HCT116 (cell line): ENCODE results near the gene ESRP2. TPM values are rescaled to one million over a fixed set of nuclear protein-coding genes. Genes with fewer than 3 reads are reported as not detected.

Source experiments
- ATAC-seq: fragments of 200-7000 bp; cut with Tn5 transposase; 2 replicates; pipeline ENCODE4 v1.9.1; 2020; ENCODE audit warnings: mild to moderate bottlenecking, moderate library complexity
- BruUV-seq: library from RNA; stranded (reverse); fragments of 400-500 nt; replicated peaks from 2 replicates; lab custom pipeline; 2021; lab: Mats Ljungman, UMichigan
- CTCF ChIA-PET: fragments of 300-600 bp; sonication (Branson Sonifier 250); formaldehyde crosslinking; loops from one replicate; lab custom pipeline; 2021; ENCODE audit warnings: antibody characterized with exemption; lab: Charles Lee
- POLR2A ChIA-PET: fragments of 300-600, 350-600 bp; sonication (Branson Sonifier 250); formaldehyde crosslinking; loops from one replicate; lab custom pipeline; 2021; ENCODE audit warnings: antibody characterized with exemption; lab: Charles Lee
- RAD21 ChIA-PET, 2 experiments: fragments of 300-600 bp; sonication (Branson Sonifier 250); formaldehyde crosslinking; loops; one replicate each; lab custom pipeline; 2023; ENCODE audit warnings: low total read pairs in 2 of 2; ENCODE audit not compliant: uncharacterized antibody in 2 of 2, unreplicated experiment in 2 of 2, low non-redundant PET in 1 of 2; lab: Charles Lee
- DNase-seq: peaks from one replicate; pipeline ENCODE4 v3.0.0-alpha.2; 2010; ENCODE audit warnings: low read depth, low spot score
- H2AFZ ChIP-seq: fragments of 200-600 bp; shearing (Covaris generic), sonication (generic); 2 replicates; pipeline ENCODE4 v1.6.1; 2017; ENCODE audit warnings: low read depth, mixed run types, mixed read lengths, antibody characterized with exemption, low read length; ENCODE audit not compliant: poor library complexity, severe bottlenecking
- H3K27ac ChIP-seq: 2 replicates; pipeline ENCODE4 v1.5.1; 2012; ENCODE audit warnings: low read depth, low read length
- H3K27me3 ChIP-seq: fragments of 200-600 bp; sonication (generic); 2 replicates; pipeline ENCODE4 v1.6.1; 2016; ENCODE audit warnings: mixed run types, low read length, mixed read lengths; ENCODE audit not compliant: insufficient read depth
- H3K36me3 ChIP-seq, 2 experiments: fragments of 200-500 bp in 1 of 2; fragments of 200-600 bp in 1 of 2; sonication (Bioruptor generic) in 1 of 2; sonication (generic) in 1 of 2; 2 replicates each; pipeline versions ENCODE4 v1.5.1 to v1.6.1; 2014 to 2016; ENCODE audit warnings: low read length in 2 of 2, inconsistent platforms in 1 of 2, mixed read lengths in 1 of 2, mixed run types in 1 of 2; ENCODE audit not compliant: insufficient read depth in 2 of 2, control insufficient read depth in 1 of 2
- H3K4me1 ChIP-seq, 2 experiments: fragments of 200-600 bp in 1 of 2; sonication (generic) in 1 of 2; 2 replicates each; pipeline versions ENCODE4 v1.5.1 to v1.6.1; 2012 to 2017; ENCODE audit warnings: low read length in 2 of 2, inconsistent platforms in 1 of 2, mild to moderate bottlenecking in 1 of 2, mixed read lengths in 1 of 2, mixed run types in 1 of 2, moderate library complexity in 1 of 2; ENCODE audit not compliant: insufficient read depth in 2 of 2, control insufficient read depth in 1 of 2
- H3K4me2 ChIP-seq: fragments of 200-600 bp; sonication (generic); 2 replicates; pipeline ENCODE4 v1.6.1; 2017; ENCODE audit warnings: mixed run types, low read length, mixed read lengths
- H3K4me3 ChIP-seq, 2 experiments: fragments of 200-600 bp in 1 of 2; sonication (generic) in 1 of 2; replicated peaks in 1 of 2; 2 replicates each; pipeline ENCODE4 v1.5.1; 2011 to 2016; ENCODE audit warnings: low read length in 2 of 2, control low read depth in 1 of 2, low read depth in 1 of 2, mild to moderate bottlenecking in 1 of 2, mixed read lengths in 1 of 2, mixed run types in 1 of 2
- H3K79me2 ChIP-seq: fragments of 200-600 bp; sonication (generic); 2 replicates; pipeline ENCODE4 v1.6.1; 2017; ENCODE audit warnings: mild to moderate bottlenecking, mixed run types, low read length, moderate library complexity, mixed read lengths; ENCODE audit not compliant: insufficient read depth
- H3K9ac ChIP-seq: fragments of 200-600 bp; sonication (generic); 2 replicates; pipeline ENCODE4 v1.6.1; 2016; ENCODE audit warnings: low read length, mixed read lengths
- H3K9me2 ChIP-seq: fragments of 200-600 bp; sonication (generic), shearing (Covaris generic); 2 replicates; pipeline ENCODE4 v1.6.1; 2017; ENCODE audit warnings: mixed run types, mild to moderate bottlenecking, moderate library complexity; ENCODE audit not compliant: insufficient read depth
- H3K9me3 ChIP-seq, 2 experiments: fragments of 200-500 bp in 1 of 2; fragments of 200-600 bp in 1 of 2; sonication (Bioruptor generic) in 1 of 2; sonication (generic) in 1 of 2; 2 replicates each; pipeline ENCODE4 v1.6.1; 2014 to 2017; ENCODE audit warnings: low read length in 2 of 2, mixed read lengths in 2 of 2, inconsistent platforms in 1 of 2, low read depth in 1 of 2, mild to moderate bottlenecking in 1 of 2, mixed run types in 1 of 2, moderate library complexity in 1 of 2; ENCODE audit not compliant: control insufficient read depth in 1 of 2, insufficient read depth in 1 of 2
- H4K20me1 ChIP-seq: fragments of 200-600 bp; sonication (generic), shearing (Covaris generic); 2 replicates; pipeline ENCODE4 v1.6.1; 2017; ENCODE audit warnings: mixed run types, mild to moderate bottlenecking, moderate library complexity; ENCODE audit not compliant: insufficient read depth
- CEBPB ChIP-seq: IDR thresholded peaks from 2 replicates; pipeline ENCODE4 v1.6.1; 2012; ENCODE audit warnings: low read depth
- CTCF ChIP-seq, 3 experiments: fragments of 200-600 bp in 1 of 3; sonication (generic) in 1 of 3; IDR thresholded peaks in 2 of 3; conservative IDR thresholded peaks in 1 of 3; 2 replicates each; pipeline ENCODE4 v1.5.1; 2012 to 2017; ENCODE audit warnings: low read depth in 2 of 3, low read length in 2 of 3, antibody characterized with exemption in 1 of 3, borderline replicate concordance in 1 of 3, control low read depth in 1 of 3, mild to moderate bottlenecking in 1 of 3, mixed read lengths in 1 of 3, mixed run types in 1 of 3, moderate library complexity in 1 of 3; ENCODE audit not compliant: insufficient read depth in 1 of 3
- EGR1 ChIP-seq: IDR thresholded peaks from 2 replicates; pipeline ENCODE4 v1.6.1; 2012; ENCODE audit warnings: low read depth
- EZH2 ChIP-seq: fragments of 200-600 bp; sonication (generic); IDR thresholded peaks from 2 replicates; pipeline ENCODE4 v1.6.1; 2017; ENCODE audit warnings: antibody characterized with exemption, mixed run types
- JUND ChIP-seq: IDR thresholded peaks from 2 replicates; pipeline ENCODE4 v1.6.1; 2012
- POLR2AphosphoS5 ChIP-seq: IDR thresholded peaks from 2 replicates; pipeline ENCODE4 v1.6.1; 2011; ENCODE audit warnings: mild to moderate bottlenecking, low read depth, low read length, moderate library complexity
- SP1 ChIP-seq: IDR thresholded peaks from 2 replicates; pipeline ENCODE4 v1.6.1; 2012; ENCODE audit warnings: low read depth
- ZFX ChIP-seq: fragments of 450-650 bp; IDR thresholded peaks from 2 replicates; pipeline ENCODE4 v1.6.1; 2017
- ZNF274 ChIP-seq: fragments of 200-500 bp; sonication (Bioruptor generic); IDR thresholded peaks from 2 replicates; pipeline ENCODE4 v1.6.1; 2014; ENCODE audit warnings: mild to moderate bottlenecking, low read depth, low read length, inconsistent platforms
- intact Hi-C: fragments of 100-400 bp; cut with micrococcal nuclease; formaldehyde crosslinking; loops from 2 replicates; pipeline ENCODE4 v1.10.0; 2022
- total RNA-seq: library from RNA; stranded (reverse); gene quantifications from one replicate; pipeline ENCODE4 v1.2.1, GENCODE V29; 2021; ENCODE audit not compliant: unreplicated experiment

The ESRP2 gene
- total RNA-seq, 1 experiment from 2014 or later: 42.5 TPM

- RAD21 ChIA-PET: no interaction called here
- ATAC-seq (no peak), DNase-seq (no peak)
- no peaks in the 10 kb centered on the region; a peak in 1 of 4 replicates for H3K4me1 ChIP-seq
- no peaks in the 10 kb centered on the region for H3K9me2 ChIP-seq
- BruUV-seq: no TSS peak
- H3K4me2 ChIP-seq: no peak overlapping the region
- H3K27me3 ChIP-seq: no peaks in the 10 kb centered on the region
- H3K9me3 ChIP-seq: no peaks in the 10 kb centered on the region
- intact Hi-C loops: loop anchor here (10.0 kb wide), 1 partner anchor 338 kb away; the partner anchor contains the start of gene NRN1L
- H3K4me3 ChIP-seq: no peak overlapping the region
- no peak for TF ChIP-seq JUND
- no peak for TF ChIP-seq ZFX
- TF ChIP-seq EGR1: no peak
- no peak for TF ChIP-seq CTCF (IDR thresholded peaks at IDR 0.05 in 2 of 3, conservative IDR thresholded peaks at IDR 0.05 in 1 of 3; ENCODE audit: borderline replicate concordance in 1 of 3, insufficient read depth in 1 of 3, low read depth in 2 of 3, low read length in 2 of 3)
- no peak for TF ChIP-seq CEBPB
- TF ChIP-seq EZH2: no peak
- H4K20me1 ChIP-seq: no peaks in the 10 kb centered on the region
- no peak overlapping the region for H3K9ac ChIP-seq
- no peak overlapping the region for H2AFZ ChIP-seq
- no peak overlapping the region for H3K27ac ChIP-seq
- CTCF ChIA-PET: no interaction called here
- POLR2A ChIA-PET: no interaction called here
- 0 out of 4 replicates have a peak, but pooled peaks cover 0 to 9% of the 10 kb centered on the region in 2 experiments for H3K36me3 ChIP-seq
- no peaks in the 10 kb centered on the region for H3K79me2 ChIP-seq
Measured at GRCh38 chr16:68223072-68223471, 12.9 kb downstream of the ESRP2 start.

- CTCF ChIA-PET: no interaction called here
- no TSS peak for BruUV-seq
- Histone ChIP-seq H4K20me1 (no peaks in the 10 kb centered on the region), H3K4me2 (no peak overlapping the region), H3K9me3 (no peaks in the 10 kb centered on the region), H3K9me2 (no peaks in the 10 kb centered on the region), H3K36me3 (no peaks in the 10 kb centered on the region), H3K4me3 (no peak overlapping the region), H3K27me3 (no peaks in the 10 kb centered on the region), H3K9ac (no peak overlapping the region), H3K4me1 (no peaks in the 10 kb centered on the region), H3K27ac (no peak overlapping the region), H3K79me2 (no peaks in the 10 kb centered on the region), H2AFZ (no peak overlapping the region)
- RAD21 ChIA-PET: no interaction called here
- POLR2A ChIA-PET: no interaction called here
- DNase-seq: no peak
- ATAC-seq: no peak
- intact Hi-C loops: loop anchor here (10.0 kb wide), 1 partner anchor 335 kb away; the partner anchor contains the start of gene NRN1L
- TF ChIP-seq CEBPB (no peak), POLR2AphosphoS5 (no peak), JUND (no peak), SP1 (no peak), ZNF274 (no peak)
Measured at GRCh38 chr16:68219725-68220351, 16.1 kb downstream of the ESRP2 start.
